ENCODE results near the gene NCAM1. TPM values are rescaled to one million over a fixed set of nuclear protein-coding genes. Genes with fewer than 3 reads are reported as not detected.

Gene NCAM1
- total RNA-seq, 1 experiment from 2014 or later: 0.33 TPM

DNA sequence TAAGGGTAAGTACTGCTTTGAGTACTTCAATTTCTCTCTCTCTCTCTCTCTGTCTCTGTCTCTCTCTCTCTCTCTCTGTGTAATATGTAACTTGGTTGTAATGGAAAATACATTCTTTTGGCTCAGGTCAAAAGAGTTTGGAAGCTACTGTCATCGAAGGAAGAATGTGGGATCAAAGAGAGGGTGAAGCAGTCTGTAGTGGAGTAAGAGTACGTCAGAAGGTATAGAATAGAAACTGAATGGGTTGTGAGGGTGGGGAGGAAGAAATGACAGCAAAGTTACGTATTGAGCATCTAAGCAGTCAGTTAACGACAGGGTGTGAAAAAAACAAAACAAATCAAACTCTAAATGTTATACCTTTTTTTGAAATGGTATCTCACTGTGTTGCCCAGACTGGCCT lies 10.0 kb downstream of the NCAM1 start:
- Histone ChIP-seq H3K9me3 (ENCODE audit: insufficient read depth, low read depth) (no peaks in the 10 kb centered on the region), H2AFZ (no peak overlapping the region), H3F3A (ENCODE audit: insufficient read depth, low read depth) (no peaks in the 10 kb centered on the region), H3K4me3 (no peak overlapping the region), H4K20me1 (ENCODE audit: insufficient read depth) (no peaks in the 10 kb centered on the region), H3K4me2 (no peak overlapping the region), H3K27ac (no peak overlapping the region), H3K4me1 (replicated peaks; ENCODE audit: insufficient read depth) (no peaks in the 10 kb centered on the region), H3K9me2 (ENCODE audit: insufficient read depth) (no peaks in the 10 kb centered on the region), H3K27me3 (ENCODE audit: insufficient read depth, low read depth) (no peaks in the 10 kb centered on the region), H3K79me2 (ENCODE audit: low read depth) (no peaks in the 10 kb centered on the region), H3K36me3 (ENCODE audit: low read depth) (no peaks in the 10 kb centered on the region)
- intact Hi-C loops (cut with micrococcal nuclease; ENCODE audit: unreplicated experiment): no loop called here
- TF ChIP-seq, protein P1, sequence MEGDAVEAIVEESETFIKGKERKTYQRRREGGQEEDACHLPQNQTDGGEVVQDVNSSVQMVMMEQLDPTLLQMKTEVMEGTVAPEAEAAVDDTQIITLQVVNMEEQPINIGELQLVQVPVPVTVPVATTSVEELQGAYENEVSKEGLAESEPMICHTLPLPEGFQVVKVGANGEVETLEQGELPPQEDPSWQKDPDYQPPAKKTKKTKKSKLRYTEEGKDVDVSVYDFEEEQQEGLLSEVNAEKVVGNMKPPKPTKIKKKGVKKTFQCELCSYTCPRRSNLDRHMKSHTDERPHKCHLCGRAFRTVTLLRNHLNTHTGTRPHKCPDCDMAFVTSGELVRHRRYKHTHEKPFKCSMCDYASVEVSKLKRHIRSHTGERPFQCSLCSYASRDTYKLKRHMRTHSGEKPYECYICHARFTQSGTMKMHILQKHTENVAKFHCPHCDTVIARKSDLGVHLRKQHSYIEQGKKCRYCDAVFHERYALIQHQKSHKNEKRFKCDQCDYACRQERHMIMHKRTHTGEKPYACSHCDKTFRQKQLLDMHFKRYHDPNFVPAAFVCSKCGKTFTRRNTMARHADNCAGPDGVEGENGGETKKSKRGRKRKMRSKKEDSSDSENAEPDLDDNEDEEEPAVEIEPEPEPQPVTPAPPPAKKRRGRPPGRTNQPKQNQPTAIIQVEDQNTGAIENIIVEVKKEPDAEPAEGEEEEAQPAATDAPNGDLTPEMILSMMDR (conservative IDR thresholded peaks at IDR 0.05): no peak
- no peak for TF ChIP-seq EZH2 (IDR thresholded peaks at IDR 0.05; ENCODE audit: low read depth)
- no TSS peak for BruUV-seq (replicated peaks)
- DNase-seq: no peak
- CTCF ChIA-PET: no interaction called here
- POLR2A ChIA-PET (ENCODE audit: unreplicated experiment): no interaction called here

DNA sequence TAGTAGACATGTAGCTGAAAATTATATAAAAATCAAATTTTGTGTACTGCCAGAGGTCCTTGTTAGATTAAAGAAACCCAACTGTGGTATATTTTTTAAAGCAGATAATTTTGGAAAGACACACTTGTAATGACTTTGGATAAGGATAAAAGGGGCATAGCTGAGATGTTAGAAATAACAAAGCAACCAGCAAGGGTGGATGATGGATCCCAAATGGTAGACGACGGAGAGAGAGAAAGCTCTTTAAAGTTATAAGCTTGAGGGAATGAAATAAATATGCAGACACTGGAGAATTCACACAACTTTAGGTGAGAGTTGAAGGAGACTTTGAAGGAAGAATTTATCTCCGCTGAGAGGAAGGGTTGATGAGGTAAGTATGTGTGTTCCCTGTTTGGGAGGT lies 10.6 kb downstream of the NCAM1 start:
- POLR2A ChIA-PET (ENCODE audit: unreplicated experiment): no interaction called here
- CTCF ChIA-PET: no interaction called here
- H3K36me3 ChIP-seq (ENCODE audit: low read depth): no peaks in the 10 kb centered on the region
- no peak overlapping the region for H3K4me3 ChIP-seq
- H3K9me3 ChIP-seq (ENCODE audit: insufficient read depth, low read depth): no peaks in the 10 kb centered on the region
- H3F3A ChIP-seq (ENCODE audit: insufficient read depth, low read depth): no peaks in the 10 kb centered on the region
- H4K20me1 ChIP-seq (ENCODE audit: insufficient read depth): no peaks in the 10 kb centered on the region
- H3K27ac ChIP-seq: no peak overlapping the region
- no peak overlapping the region for H3K4me2 ChIP-seq
- no peak for DNase-seq
- H2AFZ ChIP-seq: no peak overlapping the region
- no TSS peak for BruUV-seq (replicated peaks)
- no peaks in the 10 kb centered on the region for H3K4me1 ChIP-seq (replicated peaks; ENCODE audit: insufficient read depth)
- TF ChIP-seq, protein P1 (conservative IDR thresholded peaks at IDR 0.05): no peak
- TF ChIP-seq EZH2 (IDR thresholded peaks at IDR 0.05; ENCODE audit: low read depth): no peak
- H3K79me2 ChIP-seq (ENCODE audit: low read depth): no peaks in the 10 kb centered on the region
- no peaks in the 10 kb centered on the region for H3K27me3 ChIP-seq (ENCODE audit: insufficient read depth, low read depth)
- intact Hi-C loops (cut with micrococcal nuclease; ENCODE audit: unreplicated experiment): no loop called here
- no peaks in the 10 kb centered on the region for H3K9me2 ChIP-seq (ENCODE audit: insufficient read depth)

DNA sequence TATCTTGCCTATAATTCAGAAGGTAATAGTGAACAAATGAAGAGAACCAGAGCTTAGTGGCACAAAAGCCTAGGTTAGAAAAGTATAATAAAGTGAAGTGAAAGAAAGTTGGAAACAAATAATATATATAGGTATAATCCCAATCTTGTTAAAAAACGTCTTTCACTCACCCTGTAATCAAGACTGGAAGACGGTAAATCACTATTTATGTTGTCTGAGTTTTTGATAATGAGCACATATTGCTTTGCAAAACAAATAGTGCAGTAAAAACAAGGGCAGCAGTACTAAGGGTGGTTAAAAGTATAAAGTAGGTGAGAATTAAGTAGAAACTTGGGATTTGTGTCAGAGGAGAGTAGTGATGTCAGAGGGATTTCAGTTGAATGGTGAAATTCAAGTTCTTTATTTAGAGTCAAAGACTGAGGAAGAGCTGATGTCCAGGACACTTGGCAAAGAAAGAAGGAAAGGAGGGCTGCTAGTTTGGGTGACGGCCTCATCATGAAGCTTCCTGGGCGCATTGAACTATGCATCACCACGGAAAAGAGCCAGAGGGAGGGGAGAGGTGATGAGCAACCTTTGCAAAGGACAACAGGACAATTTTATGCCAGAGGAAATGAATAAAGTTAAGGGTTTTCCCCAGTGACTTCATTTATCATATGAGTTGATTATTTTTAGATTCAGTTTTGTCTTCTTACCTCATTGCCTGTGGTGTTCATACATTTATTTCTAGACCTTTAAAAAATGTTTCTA lies 11.4 kb downstream of the NCAM1 start:
- no peaks in the 10 kb centered on the region for H3K36me3 ChIP-seq (ENCODE audit: low read depth)
- H3F3A ChIP-seq (ENCODE audit: insufficient read depth, low read depth): no peaks in the 10 kb centered on the region
- DNase-seq: no peak
- no peak overlapping the region for H2AFZ ChIP-seq
- H3K27ac ChIP-seq: no peak overlapping the region
- no peaks in the 10 kb centered on the region for H3K79me2 ChIP-seq (ENCODE audit: low read depth)
- CTCF ChIA-PET: no interaction called here
- no peak for TF ChIP-seq EZH2 (IDR thresholded peaks at IDR 0.05; ENCODE audit: low read depth)
- TF ChIP-seq, protein P1 (conservative IDR thresholded peaks at IDR 0.05): no peak
- intact Hi-C loops (cut with micrococcal nuclease; ENCODE audit: unreplicated experiment): no loop called here
- H3K9me2 ChIP-seq (ENCODE audit: insufficient read depth): no peaks in the 10 kb centered on the region
- POLR2A ChIA-PET (ENCODE audit: unreplicated experiment): no interaction called here
- no peak overlapping the region for H3K4me3 ChIP-seq
- BruUV-seq (replicated peaks): no TSS peak
- H3K4me1 ChIP-seq (replicated peaks; ENCODE audit: insufficient read depth): no peaks in the 10 kb centered on the region
- no peaks in the 10 kb centered on the region for H3K27me3 ChIP-seq (ENCODE audit: insufficient read depth, low read depth)
- H3K4me2 ChIP-seq: no peak overlapping the region
- H3K9me3 ChIP-seq (ENCODE audit: insufficient read depth, low read depth): no peaks in the 10 kb centered on the region
- no peaks in the 10 kb centered on the region for H4K20me1 ChIP-seq (ENCODE audit: insufficient read depth)
